HEK293T (cell line): Measurements from ENCODE around the gene LTBP1.

Source experiments
- CTCF ChIA-PET: fragments of 350-600 bp; formaldehyde crosslinking; extraction: SDS; loops from one replicate; lab custom pipeline; 2021; ENCODE audit warnings: antibody characterized with exemption, inconsistent platforms; lab: Yijun Ruan, JAX
- POLR2A ChIA-PET: fragments of 350-600 bp; formaldehyde crosslinking; extraction: SDS; loops from one replicate; lab custom pipeline; 2020; ENCODE audit warnings: antibody characterized with exemption, inconsistent platforms; lab: Yijun Ruan, JAX
- DNase-seq: peaks from one replicate; pipeline ENCODE4 v3.0.0; 2012; ENCODE audit warnings: mixed read lengths; ENCODE audit errors: extremely low spot score
- ARNT ChIP-seq: fragments of 450-650 bp; IDR thresholded peaks from 2 replicates; pipeline ENCODE4 v1.6.1; 2017; ENCODE audit warnings: mild to moderate bottlenecking
- BHLHE40 ChIP-seq: fragments of 450-650 bp; IDR thresholded peaks from 2 replicates; pipeline ENCODE4 v1.6.1; 2016; ENCODE audit warnings: mild to moderate bottlenecking, moderate library complexity, borderline replicate concordance
- CTBP1 ChIP-seq: fragments of 450-650 bp; IDR thresholded peaks from 2 replicates; pipeline ENCODE4 v1.6.1; 2016; ENCODE audit warnings: borderline replicate concordance
- ELF4 ChIP-seq: fragments of 450-650 bp; IDR thresholded peaks from 2 replicates; pipeline ENCODE4 v1.6.1; 2017; ENCODE audit warnings: antibody characterized with exemption
- FOXA1 ChIP-seq: fragments of 450-650 bp; IDR thresholded peaks from 2 replicates; pipeline ENCODE4 v1.6.1; 2016; ENCODE audit warnings: mild to moderate bottlenecking
- FOXK2 ChIP-seq: fragments of 450-650 bp; IDR thresholded peaks from 2 replicates; pipeline ENCODE4 v1.6.1; 2016; ENCODE audit warnings: mild to moderate bottlenecking
- FOXM1 ChIP-seq: fragments of 450-650 bp; IDR thresholded peaks from 2 replicates; pipeline ENCODE4 v1.6.1; 2017; ENCODE audit warnings: mild to moderate bottlenecking, borderline replicate concordance
- HDGF ChIP-seq: fragments of 450-650 bp; IDR thresholded peaks from 2 replicates; pipeline ENCODE4 v1.6.1; 2017; ENCODE audit warnings: antibody characterized with exemption, borderline replicate concordance
- L3MBTL2 ChIP-seq: fragments of 450-650 bp; conservative IDR thresholded peaks from 2 replicates; pipeline ENCODE4 v1.6.1; 2016; ENCODE audit warnings: mild to moderate bottlenecking
- LEF1 ChIP-seq: fragments of 450-650 bp; IDR thresholded peaks from 2 replicates; pipeline ENCODE4 v1.6.1; 2017; ENCODE audit warnings: mild to moderate bottlenecking, borderline replicate concordance
- NFRKB ChIP-seq: fragments of 450-650 bp; IDR thresholded peaks from 2 replicates; pipeline ENCODE4 v1.6.1; 2016; ENCODE audit warnings: mild to moderate bottlenecking, moderate library complexity
- SP1 ChIP-seq: fragments of 450-650 bp; IDR thresholded peaks from 2 replicates; pipeline ENCODE4 v1.6.1; 2017
- SUZ12 ChIP-seq: fragments of 450-650 bp; IDR thresholded peaks from 2 replicates; pipeline ENCODE4 v1.6.1; 2016; ENCODE audit warnings: mild to moderate bottlenecking
- TARDBP ChIP-seq: fragments of 450-650 bp; IDR thresholded peaks from 2 replicates; pipeline ENCODE4 v1.6.1; 2016
- ZNF384 ChIP-seq: fragments of 450-650 bp; IDR thresholded peaks from 2 replicates; pipeline ENCODE4 v1.6.1; 2016
- TF ChIP-seq, protein P1 (sequence below): fragments of 450-650 bp; IDR thresholded peaks from 2 replicates; pipeline ENCODE4 v1.6.1; 2016

The LTBP1 gene

DNA sequence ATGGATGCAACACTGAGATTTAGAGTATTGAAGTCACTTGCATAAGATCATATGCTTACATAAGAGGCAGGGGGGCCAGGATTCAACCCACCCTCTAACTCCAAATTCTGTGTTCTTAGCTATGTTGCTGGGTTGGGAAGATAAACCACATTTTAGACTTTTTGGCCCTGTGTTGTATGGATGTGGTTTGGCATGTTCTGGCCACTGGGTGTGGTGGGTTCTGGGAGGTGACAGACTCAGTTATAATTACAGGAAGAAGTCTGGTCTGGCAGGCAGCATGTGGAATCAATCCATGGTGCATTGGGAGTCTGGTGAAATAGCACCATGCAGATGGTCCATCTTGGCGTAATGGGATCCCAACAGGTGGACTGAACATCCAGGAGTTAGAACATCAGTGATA lies 138.9 kb downstream of the LTBP1 start:
- ChIA-PET CTCF (interaction anchor here (0.9 kb wide), 1 partner anchor 316 kb away, joined by 3 read pairs; no protein-coding TSS in a partner anchor), POLR2A (no interaction called here)
- DNase-seq: no peak
- no peak for TF ChIP-seq ZNF384
- no peak for TF ChIP-seq ARNT
- TF ChIP-seq L3MBTL2: no peak
- TF ChIP-seq SP1: no peak
- TF ChIP-seq FOXM1: no peak
- no peak for TF ChIP-seq ELF4
- TF ChIP-seq CTBP1: no peak
- no peak for TF ChIP-seq BHLHE40
- TF ChIP-seq LEF1: no peak
- TF ChIP-seq FOXA1: no peak
- TF ChIP-seq SUZ12: no peak
- TF ChIP-seq HDGF: no peak
- TF ChIP-seq FOXK2: no peak
- TF ChIP-seq, protein P1, sequence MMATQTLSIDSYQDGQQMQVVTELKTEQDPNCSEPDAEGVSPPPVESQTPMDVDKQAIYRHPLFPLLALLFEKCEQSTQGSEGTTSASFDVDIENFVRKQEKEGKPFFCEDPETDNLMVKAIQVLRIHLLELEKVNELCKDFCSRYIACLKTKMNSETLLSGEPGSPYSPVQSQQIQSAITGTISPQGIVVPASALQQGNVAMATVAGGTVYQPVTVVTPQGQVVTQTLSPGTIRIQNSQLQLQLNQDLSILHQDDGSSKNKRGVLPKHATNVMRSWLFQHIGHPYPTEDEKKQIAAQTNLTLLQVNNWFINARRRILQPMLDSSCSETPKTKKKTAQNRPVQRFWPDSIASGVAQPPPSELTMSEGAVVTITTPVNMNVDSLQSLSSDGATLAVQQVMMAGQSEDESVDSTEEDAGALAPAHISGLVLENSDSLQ: no peak
- TF ChIP-seq TARDBP: no peak
- no peak for TF ChIP-seq NFRKB

DNA sequence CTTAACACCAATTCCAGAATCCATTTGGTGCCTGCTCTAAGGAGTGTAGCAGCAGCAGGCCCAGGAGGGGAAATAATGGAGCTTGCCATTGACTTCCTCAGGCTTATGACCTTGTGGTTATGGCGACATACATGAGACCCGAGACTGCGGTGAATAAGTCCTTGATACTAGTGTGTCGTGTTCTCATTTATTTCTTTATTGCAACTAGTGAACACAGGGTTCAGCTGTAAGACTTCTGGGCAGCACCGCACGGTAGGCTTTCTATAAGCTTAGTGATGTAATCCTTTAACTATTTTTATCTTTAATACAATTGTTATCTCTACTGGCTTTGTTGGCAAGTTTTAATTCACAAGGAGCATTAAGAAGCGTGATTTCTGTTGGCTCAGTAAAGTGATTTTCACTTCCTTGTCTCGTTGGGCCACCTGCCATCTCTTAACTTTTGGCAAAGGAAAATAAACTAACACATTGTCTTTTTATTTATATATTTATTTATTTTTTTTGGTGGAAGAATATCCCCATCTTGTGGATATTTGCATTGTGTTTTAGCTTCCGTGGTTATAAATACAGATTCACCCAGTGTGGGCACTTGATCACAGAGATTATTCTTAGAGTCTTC lies 139.8 kb downstream of the LTBP1 start:
- ChIA-PET POLR2A (no interaction called here), CTCF (interaction anchor here (0.7 to 0.9 kb wide), 2 partner anchors 317 to 557 kb away, joined by 3 read pairs; no protein-coding TSS in a partner anchor)
- no peak for DNase-seq

DNA sequence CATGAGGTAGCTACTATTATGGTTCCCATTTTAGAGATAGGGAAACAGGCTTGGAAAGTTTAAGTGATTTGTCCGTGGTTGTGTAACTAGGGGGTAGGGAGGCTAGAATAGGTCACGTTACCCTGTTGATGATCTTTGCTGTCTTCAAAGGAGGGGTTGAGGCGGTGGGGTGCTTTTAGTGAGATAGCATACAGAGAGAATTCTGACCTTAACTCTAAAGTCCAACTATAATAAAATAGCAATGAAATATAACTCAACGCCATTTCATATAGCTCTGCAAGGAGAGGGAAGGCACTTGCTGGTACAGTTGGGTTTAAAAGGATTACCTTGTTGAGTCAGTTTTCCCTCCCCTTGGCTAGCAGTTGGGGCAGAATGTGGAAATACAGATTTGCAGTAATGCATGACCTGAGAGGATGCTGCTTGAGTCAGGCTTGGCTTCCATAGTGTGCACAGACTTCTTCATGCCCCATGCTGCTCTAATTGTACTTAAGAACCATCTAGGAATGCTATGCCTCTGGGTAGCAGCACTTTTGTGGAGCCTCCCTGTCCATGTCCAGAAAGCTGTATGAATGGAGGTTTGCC lies 143.9 kb downstream of the LTBP1 start:
- TF ChIP-seq HDGF: no peak
- no peak for DNase-seq
- CTCF ChIA-PET: no interaction called here
- POLR2A ChIA-PET: no interaction called here

More for the DNA sequence above, 139.8 kb downstream of the LTBP1 start:
- TF ChIP-seq FOXA1: no peak
- no peak for TF ChIP-seq NFRKB

DNA sequence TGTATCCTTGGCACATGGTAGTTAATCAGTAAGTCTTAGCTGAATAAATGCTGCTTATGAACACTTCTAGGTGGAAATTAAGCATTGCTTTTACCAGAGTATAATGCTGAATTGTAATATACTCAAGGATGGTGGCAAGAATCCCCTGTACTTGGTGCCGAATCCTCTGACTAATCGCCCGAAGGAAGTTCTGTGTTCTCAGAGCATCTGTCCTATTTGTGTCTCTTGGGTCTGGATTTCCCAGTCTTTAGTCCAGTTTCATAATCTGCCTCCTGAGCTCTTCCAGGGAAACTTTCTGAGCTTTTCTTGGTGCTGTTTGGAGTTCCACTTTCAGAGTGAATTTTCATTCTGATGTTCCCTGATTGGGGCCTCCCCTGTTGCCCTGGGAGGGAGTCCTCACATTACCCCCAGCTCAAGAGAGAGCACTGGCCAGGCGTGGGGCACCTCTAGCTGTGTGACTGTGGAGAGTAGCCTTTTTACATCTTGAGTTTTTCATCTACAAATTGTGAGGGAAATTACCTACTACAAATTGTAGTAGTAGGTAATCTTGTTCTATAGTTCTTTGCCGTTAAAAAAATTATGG lies 144.9 kb downstream of the LTBP1 start:
- CTCF ChIA-PET: no interaction called here
- TF ChIP-seq, protein P1: no peak
- no peak for TF ChIP-seq BHLHE40
- no peak for TF ChIP-seq FOXK2
- TF ChIP-seq ZNF384: no peak
- TF ChIP-seq NFRKB: no peak
- TF ChIP-seq CTBP1: no peak
- TF ChIP-seq SUZ12: no peak
- no peak for TF ChIP-seq SP1
- no peak for TF ChIP-seq FOXM1
- no peak for TF ChIP-seq HDGF
- no peak for TF ChIP-seq ARNT
- TF ChIP-seq ELF4: no peak
- TF ChIP-seq TARDBP: no peak
- no peak for TF ChIP-seq L3MBTL2
- no peak for TF ChIP-seq FOXA1
- TF ChIP-seq LEF1: no peak
- POLR2A ChIA-PET: no interaction called here
- DNase-seq: no peak

DNA sequence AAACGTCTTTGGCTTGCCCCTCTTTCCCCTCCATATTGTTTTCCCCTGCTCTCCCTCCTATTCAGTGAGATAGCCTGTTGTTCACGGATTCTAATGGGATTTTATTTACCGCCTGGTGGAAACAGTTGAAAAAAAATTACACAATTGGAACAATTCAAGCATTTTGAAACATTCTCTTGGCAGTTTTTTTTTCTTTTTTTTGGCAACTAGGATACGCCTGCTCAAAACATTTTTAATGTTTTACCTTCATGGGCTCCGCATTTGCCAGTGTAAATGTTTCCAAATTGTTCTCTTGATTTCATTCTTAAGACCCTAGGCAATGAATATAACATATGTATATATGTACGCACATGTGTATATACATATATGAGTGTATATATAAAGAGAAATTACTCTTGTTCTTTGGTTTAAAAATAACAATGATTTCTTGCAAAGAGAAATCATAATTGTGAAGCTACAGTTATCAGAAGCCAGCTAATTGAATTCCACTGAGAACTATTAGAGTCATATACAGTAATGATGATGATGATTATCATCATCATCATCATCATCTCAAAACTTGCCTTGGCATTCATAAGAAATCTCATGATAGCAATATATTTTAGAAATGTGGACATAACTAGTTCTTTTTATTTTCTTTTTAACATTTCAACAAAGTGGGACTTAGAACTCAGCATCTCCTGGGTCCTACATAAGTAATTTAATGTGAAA lies 146.7 kb downstream of the LTBP1 start:
- POLR2A ChIA-PET: no interaction called here
- no peak for DNase-seq
- CTCF ChIA-PET: no interaction called here
- no peak for TF ChIP-seq BHLHE40
- no peak for TF ChIP-seq SUZ12
- no peak for TF ChIP-seq TARDBP
- no peak for TF ChIP-seq LEF1
- no peak for TF ChIP-seq L3MBTL2
- no peak for TF ChIP-seq FOXK2
- TF ChIP-seq FOXM1: no peak
- TF ChIP-seq, protein P1: no peak
- TF ChIP-seq ELF4: no peak
- TF ChIP-seq NFRKB: no peak
- no peak for TF ChIP-seq ARNT
- TF ChIP-seq FOXA1: no peak
- no peak for TF ChIP-seq HDGF
- no peak for TF ChIP-seq CTBP1

DNA sequence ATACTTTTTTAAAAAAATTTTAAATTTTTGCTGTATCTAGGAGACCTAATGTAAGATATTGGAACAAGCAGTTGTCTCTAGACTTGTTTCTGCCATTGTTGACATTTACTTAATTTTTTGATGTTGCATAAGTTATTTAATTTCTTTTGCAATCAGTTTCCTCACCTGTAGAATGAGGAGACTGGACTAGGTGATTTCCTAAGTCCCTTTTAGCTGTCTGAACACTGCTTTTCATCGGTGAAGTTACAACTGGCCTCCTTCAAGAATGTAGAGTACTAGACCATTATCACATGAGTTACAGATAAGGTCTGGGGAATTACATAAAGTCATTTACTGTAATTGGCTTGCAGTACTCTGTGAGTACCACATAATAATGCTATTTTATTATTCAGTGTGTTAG lies 147.6 kb downstream of the LTBP1 start:
- POLR2A ChIA-PET: no interaction called here
- DNase-seq: no peak
- TF ChIP-seq SUZ12 (no peak), BHLHE40 (no peak), HDGF (no peak), FOXK2 (no peak), TARDBP (no peak), FOXA1 (no peak), ARNT (no peak), L3MBTL2 (no peak), SP1 (no peak), FOXM1 (no peak), CTBP1 (no peak), NFRKB (no peak), LEF1 (no peak), ELF4 (no peak), ZNF384 (no peak)
- TF ChIP-seq, protein P1: no peak
- CTCF ChIA-PET: no interaction called here
